Measurements from ENCODE around the gene PDK4. TPM values are rescaled to one million over a fixed set of nuclear protein-coding genes. Genes with fewer than 3 reads are reported as not detected.
"Not testable (repeated sequence)": the region's sequence is repeated elsewhere in the genome, so short reads cannot be mapped to it uniquely, and the experiment has no call there.

The PDK4 gene
- polyA plus RNA-seq, 1 donor, result 13.6 TPM

- no peak for DNase-seq
- H3K4me1 ChIP-seq (ENCODE audit: control insufficient read depth, insufficient read depth, low read length), result peaks cover 35% of the 10 kb centered on the region
- peaks cover 5% of the 10 kb centered on the region for H3K9me3 ChIP-seq (ENCODE audit: control insufficient read depth, low read depth, low read length)
- no peaks in the 10 kb centered on the region for H3K27me3 ChIP-seq (ENCODE audit: control insufficient read depth, insufficient read depth, low read length)
- no CpG with 5 or more reads among the region's 21 CpGs for WGBS (ENCODE audit: insufficient coverage, low lambda C conversion rate)
- no peaks in the 10 kb centered on the region for H3K36me3 ChIP-seq (ENCODE audit: control insufficient read depth, insufficient read depth, low read length)
- no peak overlapping the region for H3K27ac ChIP-seq (ENCODE audit: low read length)
- no peak overlapping the region for H3K4me3 ChIP-seq (ENCODE audit: low read length)
Measured at GRCh38 chr7:95605275-95605674, 9.0 kb upstream of the PDK4 start.

GRCh38 chr7:95604811-95605210, 8.5 kb upstream of the PDK4 start:
- H3K4me1 ChIP-seq (ENCODE audit: control insufficient read depth, insufficient read depth, low read length), result peaks cover 33% of the 10 kb centered on the region
- not testable (repeated sequence) for DNase-seq; H3K27ac ChIP-seq (ENCODE audit: low read length); H3K36me3 ChIP-seq (ENCODE audit: control insufficient read depth, insufficient read depth, low read length); H3K4me3 ChIP-seq (ENCODE audit: low read length); H3K9me3 ChIP-seq (ENCODE audit: control insufficient read depth, low read depth, low read length); H3K27me3 ChIP-seq (ENCODE audit: control insufficient read depth, insufficient read depth, low read length)
- WGBS (ENCODE audit: insufficient coverage, low lambda C conversion rate), result no CpG with 5 or more reads among the region's 3 CpGs

- not testable (repeated sequence) for DNase-seq; H3K36me3 ChIP-seq (ENCODE audit: control insufficient read depth, insufficient read depth, low read length); H3K27ac ChIP-seq (ENCODE audit: low read length); H3K9me3 ChIP-seq (ENCODE audit: control insufficient read depth, low read depth, low read length); H3K27me3 ChIP-seq (ENCODE audit: control insufficient read depth, insufficient read depth, low read length); H3K4me3 ChIP-seq (ENCODE audit: low read length)
- peaks cover 29% of the 10 kb centered on the region for H3K4me1 ChIP-seq (ENCODE audit: control insufficient read depth, insufficient read depth, low read length)
- no CpG with 5 or more reads among the region's 2 CpGs for WGBS (ENCODE audit: insufficient coverage, low lambda C conversion rate)
Measured at GRCh38 chr7:95604397-95604796, 8.1 kb upstream of the PDK4 start.

- peaks cover 12% of the 10 kb centered on the region for H3K4me1 ChIP-seq (ENCODE audit: control insufficient read depth, insufficient read depth, low read length)
- H3K9me3 ChIP-seq (ENCODE audit: control insufficient read depth, low read depth, low read length), result peaks cover 5% of the 10 kb centered on the region
- H3K27me3 ChIP-seq (ENCODE audit: control insufficient read depth, insufficient read depth, low read length), result no peaks in the 10 kb centered on the region
- no CpG with 5 or more reads among the region's 4 CpGs for WGBS (ENCODE audit: insufficient coverage, low lambda C conversion rate)
- no peak overlapping the region for H3K4me3 ChIP-seq (ENCODE audit: low read length)
- H3K27ac ChIP-seq (ENCODE audit: low read length), result no peak overlapping the region
- no peak for DNase-seq
- no peaks in the 10 kb centered on the region for H3K36me3 ChIP-seq (ENCODE audit: control insufficient read depth, insufficient read depth, low read length)
Measured at GRCh38 chr7:95602421-95602820, 6.1 kb upstream of the PDK4 start.

GRCh38 chr7:95601316-95601715, 5.0 kb upstream of the PDK4 start:
- no peaks in the 10 kb centered on the region for H3K27me3 ChIP-seq (ENCODE audit: control insufficient read depth, insufficient read depth, low read length)
- H3K4me1 ChIP-seq (ENCODE audit: control insufficient read depth, insufficient read depth, low read length), result peaks cover 9% of the 10 kb centered on the region
- peaks cover 5% of the 10 kb centered on the region for H3K9me3 ChIP-seq (ENCODE audit: control insufficient read depth, low read depth, low read length)
- WGBS (ENCODE audit: insufficient coverage, low lambda C conversion rate), result 40% methylated on average over 3 of the region's 4 CpGs
- H3K36me3 ChIP-seq (ENCODE audit: control insufficient read depth, insufficient read depth, low read length), result no peaks in the 10 kb centered on the region
- peak; percentile 30 to 57 for DNase-seq
- H3K4me3 ChIP-seq (ENCODE audit: low read length), result no peak overlapping the region
- H3K27ac ChIP-seq (ENCODE audit: low read length), result no peak overlapping the region

GRCh38 chr7:95599069-95599468, 2.8 kb upstream of the PDK4 start:
- Histone ChIP-seq H3K9me3 (ENCODE audit: control insufficient read depth, low read depth, low read length) (no peaks in the 10 kb centered on the region), H3K4me3 (ENCODE audit: low read length) (no peak overlapping the region), H3K27me3 (ENCODE audit: control insufficient read depth, insufficient read depth, low read length) (no peaks in the 10 kb centered on the region), H3K4me1 (ENCODE audit: control insufficient read depth, insufficient read depth, low read length) (peaks cover 9% of the 10 kb centered on the region), H3K27ac (ENCODE audit: low read length) (no peak overlapping the region), H3K36me3 (ENCODE audit: control insufficient read depth, insufficient read depth, low read length) (no peaks in the 10 kb centered on the region)
- DNase-seq, result no peak

- Histone ChIP-seq H3K9me3 (ENCODE audit: control insufficient read depth, low read depth, low read length) (no peaks in the 10 kb centered on the region), H3K27ac (ENCODE audit: low read length) (no peak overlapping the region), H3K4me1 (ENCODE audit: control insufficient read depth, insufficient read depth, low read length) (peaks cover 9% of the 10 kb centered on the region), H3K27me3 (ENCODE audit: control insufficient read depth, insufficient read depth, low read length) (no peaks in the 10 kb centered on the region), H3K36me3 (ENCODE audit: control insufficient read depth, insufficient read depth, low read length) (no peaks in the 10 kb centered on the region), H3K4me3 (ENCODE audit: low read length) (no peak overlapping the region)
- DNase-seq, result no peak
- WGBS (ENCODE audit: insufficient coverage, low lambda C conversion rate), result no CpG with 5 or more reads among the region's 1 CpG
Measured at GRCh38 chr7:95598511-95598910, 2.2 kb upstream of the PDK4 start.

- DNase-seq, result no peak
- Histone ChIP-seq H3K4me3 (ENCODE audit: low read length) (peak overlapping the region; percentile 62), H3K27ac (ENCODE audit: low read length) (no peak overlapping the region), H3K4me1 (ENCODE audit: control insufficient read depth, insufficient read depth, low read length) (no peaks in the 10 kb centered on the region), H3K9me3 (ENCODE audit: control insufficient read depth, low read depth, low read length) (no peaks in the 10 kb centered on the region), H3K36me3 (ENCODE audit: control insufficient read depth, insufficient read depth, low read length) (no peaks in the 10 kb centered on the region), H3K27me3 (ENCODE audit: control insufficient read depth, insufficient read depth, low read length) (no peaks in the 10 kb centered on the region)
- WGBS (ENCODE audit: insufficient coverage, low lambda C conversion rate), result 47% methylated on average over 3 of the region's 8 CpGs
Measured at GRCh38 chr7:95595746-95596197, 544 bp downstream of the PDK4 start.

GRCh38 chr7:95594185-95594584, 2.1 kb downstream of the PDK4 start:
- Histone ChIP-seq H3K27me3 (ENCODE audit: control insufficient read depth, insufficient read depth, low read length) (no peaks in the 10 kb centered on the region), H3K36me3 (ENCODE audit: control insufficient read depth, insufficient read depth, low read length) (no peaks in the 10 kb centered on the region), H3K9me3 (ENCODE audit: control insufficient read depth, low read depth, low read length) (no peaks in the 10 kb centered on the region), H3K4me1 (ENCODE audit: control insufficient read depth, insufficient read depth, low read length) (no peaks in the 10 kb centered on the region), H3K4me3 (ENCODE audit: low read length) (no peak overlapping the region), H3K27ac (ENCODE audit: low read length) (no peak overlapping the region)
- DNase-seq, result no peak

- Histone ChIP-seq H3K4me1 (ENCODE audit: control insufficient read depth, insufficient read depth, low read length) (no peaks in the 10 kb centered on the region), H3K27ac (ENCODE audit: low read length) (no peak overlapping the region), H3K36me3 (ENCODE audit: control insufficient read depth, insufficient read depth, low read length) (peaks cover 3% of the 10 kb centered on the region), H3K9me3 (ENCODE audit: control insufficient read depth, low read depth, low read length) (no peaks in the 10 kb centered on the region), H3K4me3 (ENCODE audit: low read length) (no peak overlapping the region), H3K27me3 (ENCODE audit: control insufficient read depth, insufficient read depth, low read length) (no peaks in the 10 kb centered on the region)
- no peak for DNase-seq
- 92% methylated on average over 2 of the region's 2 CpGs for WGBS (ENCODE audit: insufficient coverage, low lambda C conversion rate)
Measured at GRCh38 chr7:95593343-95593742, 3.0 kb downstream of the PDK4 start.

GRCh38 chr7:95592570-95592969, 3.7 kb downstream of the PDK4 start:
- Histone ChIP-seq H3K27me3 (ENCODE audit: control insufficient read depth, insufficient read depth, low read length) (no peaks in the 10 kb centered on the region), H3K9me3 (ENCODE audit: control insufficient read depth, low read depth, low read length) (no peaks in the 10 kb centered on the region), H3K27ac (ENCODE audit: low read length) (no peak overlapping the region), H3K4me3 (ENCODE audit: low read length) (no peak overlapping the region), H3K36me3 (ENCODE audit: control insufficient read depth, insufficient read depth, low read length) (peaks cover 3% of the 10 kb centered on the region), H3K4me1 (ENCODE audit: control insufficient read depth, insufficient read depth, low read length) (no peaks in the 10 kb centered on the region)
- WGBS (ENCODE audit: insufficient coverage, low lambda C conversion rate), result 100% methylated on average over 1 of the region's 5 CpGs
- no peak for DNase-seq

Data from large intestine (tissue), 3 donors.